IMR-90 (cell line): ENCODE measurements around the gene HCFC1R1. TPM values are rescaled to one million over a fixed set of nuclear protein-coding genes. Genes with fewer than 3 reads are reported as not detected.

Experiments used
- ATAC-seq: fragments of 200-7000 bp; cut with Tn5 transposase; 2 replicates; pipeline ENCODE4 v1.9.1; 2020; ENCODE audit warnings: low read depth, mild to moderate bottlenecking, moderate library complexity
- BruUV-seq: library from RNA; stranded (reverse); fragments of 400-500 nt; replicated peaks from 2 replicates; lab custom pipeline; 2021; lab: Mats Ljungman, UMichigan
- CTCF ChIA-PET: fragments of 300-600 bp; formaldehyde crosslinking; extraction: SDS; loops from one replicate; lab custom pipeline; 2021; ENCODE audit warnings: antibody characterized with exemption; lab: Yijun Ruan, JAX
- POLR2A ChIA-PET: fragments of 300-600 bp; sonication (Branson Sonifier 250); formaldehyde crosslinking; loops from one replicate; lab custom pipeline; 2022; ENCODE audit warnings: antibody characterized with exemption; ENCODE audit not compliant: unreplicated experiment; lab: Charles Lee
- DNase-seq: peaks from one replicate; pipeline ENCODE4 v3.0.0; 2013
- H2AFZ ChIP-seq: replicated peaks from 2 replicates; pipeline ENCODE3; 2013; ENCODE audit warnings: low read length, mild to moderate bottlenecking; ENCODE audit not compliant: poor library complexity
- H2AK5ac ChIP-seq: 2 replicates; pipeline ENCODE4 v1.6.1; 2013; ENCODE audit warnings: low read depth, low read length, inconsistent platforms
- H2AK9ac ChIP-seq: replicated peaks from 2 replicates; pipeline ENCODE3; 2013; ENCODE audit warnings: mild to moderate bottlenecking, low read depth, low read length, moderate library complexity; ENCODE audit not compliant: poor library complexity
- H2BK120ac ChIP-seq: 2 replicates; pipeline ENCODE4 v1.6.1; 2013; ENCODE audit warnings: low read depth, low read length, inconsistent platforms
- H2BK15ac ChIP-seq: 3 replicates; pipeline ENCODE4 v1.6.1; 2013; ENCODE audit warnings: low read depth, low read length, inconsistent platforms
- H2BK20ac ChIP-seq: 2 replicates; pipeline ENCODE4 v1.6.1; 2013; ENCODE audit warnings: low read depth, mild to moderate bottlenecking, inconsistent platforms, low read length, moderate library complexity
- H2BK5ac ChIP-seq: 2 replicates; pipeline ENCODE4 v1.6.1; 2013; ENCODE audit warnings: mild to moderate bottlenecking, low read depth, low read length, inconsistent platforms; ENCODE audit not compliant: poor library complexity, severe bottlenecking
- H3K14ac ChIP-seq: replicated peaks from 2 replicates; pipeline ENCODE4 v1.6.1; 2013; ENCODE audit warnings: low read depth, low read length, inconsistent platforms
- H3K18ac ChIP-seq: 2 replicates; pipeline ENCODE4 v1.6.1; 2013; ENCODE audit warnings: low read depth, low read length, control low read depth
- H3K23ac ChIP-seq: 2 replicates; pipeline ENCODE4 v1.6.1; 2013; ENCODE audit warnings: low read depth, low read length, inconsistent platforms
- H3K27ac ChIP-seq: 2 replicates; pipeline ENCODE4 v1.5.1; 2013; ENCODE audit warnings: mild to moderate bottlenecking, control low read depth, low read length; ENCODE audit not compliant: insufficient read depth
- H3K27me3 ChIP-seq: 2 replicates; pipeline ENCODE4 v1.6.1; 2013; ENCODE audit warnings: low read length; ENCODE audit not compliant: control insufficient read depth, insufficient read depth
- H3K36me3 ChIP-seq: 2 replicates; pipeline ENCODE4 v1.6.1; 2013; ENCODE audit warnings: low read length, mixed read lengths; ENCODE audit not compliant: control insufficient read depth, insufficient read depth
- H3K4ac ChIP-seq: 2 replicates; pipeline ENCODE4 v1.6.1; 2013; ENCODE audit warnings: low read depth, low read length, inconsistent platforms
- H3K4me1 ChIP-seq: 2 replicates; pipeline ENCODE4 v1.6.1; 2013; ENCODE audit warnings: low read length, mixed read lengths; ENCODE audit not compliant: control insufficient read depth, insufficient read depth
- H3K4me2 ChIP-seq: 2 replicates; pipeline ENCODE4 v1.6.1; 2013; ENCODE audit warnings: low read depth, mild to moderate bottlenecking, control low read depth, low read length, moderate library complexity
- H3K4me3 ChIP-seq: 2 replicates; pipeline ENCODE4 v1.5.1; 2013; ENCODE audit warnings: low read depth, mild to moderate bottlenecking, control low read depth, low read length, moderate library complexity; ENCODE audit not compliant: insufficient read depth
- H3K56ac ChIP-seq: 2 replicates; pipeline ENCODE4 v1.6.1; 2013; ENCODE audit warnings: low read length, inconsistent platforms; ENCODE audit not compliant: insufficient read depth; ENCODE audit errors: extremely low read depth
- H3K79me1 ChIP-seq, 2 experiments: 2 replicates each; pipeline ENCODE4 v1.6.1; 2013; ENCODE audit warnings: low read length in 2 of 2, inconsistent platforms in 1 of 2, low read depth in 1 of 2
- H3K9ac ChIP-seq: 2 replicates; pipeline ENCODE4 v1.6.1; 2013; ENCODE audit warnings: low read depth, low read length, control low read depth
- H3K9me1 ChIP-seq: 2 replicates; pipeline ENCODE4 v1.6.1; 2013; ENCODE audit warnings: low read length, inconsistent platforms; ENCODE audit not compliant: insufficient read depth
- H3K9me3 ChIP-seq: 2 replicates; pipeline ENCODE4 v1.6.1; 2013; ENCODE audit warnings: low read length; ENCODE audit not compliant: control insufficient read depth, insufficient read depth
- H4K20me1 ChIP-seq: 2 replicates; pipeline ENCODE4 v1.6.1; 2013; ENCODE audit warnings: low read length, inconsistent platforms; ENCODE audit not compliant: insufficient read depth
- H4K5ac ChIP-seq: 2 replicates; pipeline ENCODE4 v1.6.1; 2013; ENCODE audit warnings: mild to moderate bottlenecking, low read depth, low read length, control low read depth
- H4K8ac ChIP-seq, 2 experiments: 2 replicates each; pipeline ENCODE4 v1.6.1; 2013; ENCODE audit warnings: low read depth in 2 of 2, low read length in 2 of 2, control low read depth in 1 of 2, inconsistent platforms in 1 of 2
- H4K91ac ChIP-seq: 2 replicates; pipeline ENCODE4 v1.6.1; 2013; ENCODE audit warnings: low read depth, low read length, inconsistent platforms; ENCODE audit not compliant: insufficient read depth
- CEBPB ChIP-seq: IDR thresholded peaks from 2 replicates; pipeline ENCODE4 v1.6.1; 2012; ENCODE audit warnings: low read depth, low read length, improper control_type of control experiment
- CHD1 ChIP-seq: IDR thresholded peaks from 2 replicates; pipeline ENCODE4 v1.6.1; 2012; ENCODE audit warnings: low read depth, low read length, improper control_type of control experiment
- CTCF ChIP-seq: conservative IDR thresholded peaks from 2 replicates; pipeline ENCODE4 v1.5.1; 2012; ENCODE audit warnings: mild to moderate bottlenecking, low read depth, low read length, improper control_type of control experiment
- FOS ChIP-seq: fragments of 150-350 bp; IDR thresholded peaks from 2 replicates; pipeline ENCODE4 v1.6.1; 2016; ENCODE audit warnings: low read depth, low read length
- MAFK ChIP-seq: IDR thresholded peaks from 2 replicates; pipeline ENCODE4 v1.6.1; 2012; ENCODE audit warnings: low read depth, low read length, improper control_type of control experiment
- MAZ ChIP-seq: IDR thresholded peaks from 2 replicates; pipeline ENCODE4 v1.6.1; 2012; ENCODE audit warnings: low read depth, mild to moderate bottlenecking, low read length, improper control_type of control experiment, moderate library complexity, borderline replicate concordance
- MXI1 ChIP-seq: IDR thresholded peaks from 2 replicates; pipeline ENCODE4 v1.6.1; 2012; ENCODE audit warnings: low read depth, mild to moderate bottlenecking, low read length, moderate library complexity, borderline replicate concordance
- NFE2L2 ChIP-seq: fragments of 150-350 bp; IDR thresholded peaks from 2 replicates; pipeline ENCODE4 v1.6.1; 2016; ENCODE audit warnings: low read depth, mild to moderate bottlenecking, low read length
- POLR2A ChIP-seq: IDR thresholded peaks from 2 replicates; pipeline ENCODE4 v1.6.1; 2012; ENCODE audit warnings: mild to moderate bottlenecking, low read depth, low read length
- RAD21 ChIP-seq: IDR thresholded peaks from 2 replicates; pipeline ENCODE4 v1.6.1; 2012; ENCODE audit warnings: low read length, improper control_type of control experiment
- RCOR1 ChIP-seq: IDR thresholded peaks from 2 replicates; pipeline ENCODE4 v1.6.1; 2012; ENCODE audit warnings: mild to moderate bottlenecking, low read length, improper control_type of control experiment; ENCODE audit not compliant: insufficient replicate concordance
- RFX5 ChIP-seq: IDR thresholded peaks from 2 replicates; pipeline ENCODE4 v1.8.0; 2012; ENCODE audit warnings: low read depth, mild to moderate bottlenecking, low read length, moderate library complexity
- USF2 ChIP-seq: fragments of 150-350 bp; IDR thresholded peaks from 2 replicates; pipeline ENCODE4 v1.6.1; 2017; ENCODE audit warnings: mild to moderate bottlenecking, antibody characterized with exemption, low read length, low read depth
- WGBS, 2 experiments: methylation state at CpG; one replicate each; pipeline versions ENCODE4 v1.1.5 to v1.1.7; 2013; ENCODE audit warnings: missing lambda C conversion rate in 2 of 2; ENCODE audit not compliant: insufficient read length in 1 of 2; ENCODE audit errors: extremely low coverage in 2 of 2; 5-methylcytosine and 5-hydroxymethylcytosine counted together
- dilution Hi-C: fragments of 300-500 bp; cut with HindIII; formaldehyde crosslinking; loops from one replicate; pipeline ENCODE4 v1.14.3; 2018; ENCODE audit warnings: low sequenced_read_pairs; ENCODE audit not compliant: unreplicated experiment
- in situ Hi-C: fragments of 300-500 bp; cut with MboI; formaldehyde crosslinking; loops from 3 replicates; pipeline ENCODE4 v1.14.3; 2019; ENCODE audit warnings: low sequenced_read_pairs, inconsistent platforms, mixed read lengths
- intact Hi-C: fragments of 100-400 bp; cut with micrococcal nuclease; formaldehyde crosslinking; loops from 2 replicates; pipeline ENCODE4 v1.10.0; 2022
- polyA plus RNA-seq, 3 experiments: library from polyadenylated mRNA; depleted of rRNA; stranded (reverse); fragments of >200 nt; gene quantifications; 2 replicates each; pipeline ENCODE4 v1.2.3, GENCODE V29; 2012; ENCODE audit warnings: low replicate concordance in 1 of 3
- total RNA-seq: library from RNA; depleted of rRNA; stranded (reverse); fragments of >200 nt; gene quantifications from 2 replicates; pipeline ENCODE4 v1.2.3, GENCODE V29; 2012

Gene HCFC1R1
- total and polyA plus RNA-seq, 2 of the 4 experiments (the other 2 are of a cell fraction) = 7.2 to 57.9 TPM

GRCh38 chr16:3017344-3017743 lies 6.4 kb downstream of the HCFC1R1 start:
- Histone ChIP-seq H4K5ac (no peak overlapping the region), H3K27ac (no peak overlapping the region), H3K79me1 (peaks cover 0 to 11% of the 10 kb centered on the region in 2 experiments; a peak in 2 of 4 replicates), H3K4ac (no peak overlapping the region), H3K4me3 (no peak overlapping the region), H3K9me3 (no peaks in the 10 kb centered on the region), H2BK5ac (no peak overlapping the region), H3K36me3 (peaks cover 5% of the 10 kb centered on the region), H2BK120ac (no peak overlapping the region), H4K91ac (no peak overlapping the region), H3K23ac (no peak overlapping the region), H4K8ac (no peak overlapping the region), H3K56ac (no peak overlapping the region), H3K9ac (no peak overlapping the region), H4K20me1 (peaks cover 22% of the 10 kb centered on the region), H3K4me1 (peaks cover 3% of the 10 kb centered on the region; the same call in 1 of the 2 replicates), H3K27me3 (peaks cover 22% of the 10 kb centered on the region), H2AK5ac (no peak overlapping the region), H2BK20ac (no peak overlapping the region), H2AK9ac (peak overlapping the region; percentile 42), H3K9me1 (no peaks in the 10 kb centered on the region), H2BK15ac (no peak overlapping the region), H3K4me2 (no peak overlapping the region), H3K18ac (no peak overlapping the region), H3K14ac (no peak overlapping the region), H2AFZ (no peak overlapping the region)
- intact Hi-C loops = no loop called here
- no peak for TF ChIP-seq MAFK
- no peak for TF ChIP-seq MXI1
- no peak for TF ChIP-seq NFE2L2
- TF ChIP-seq CEBPB = no peak
- TF ChIP-seq RAD21 = no peak
- TF ChIP-seq CTCF = no peak
- no peak for TF ChIP-seq RCOR1
- TF ChIP-seq RFX5 = no peak
- no peak for TF ChIP-seq CHD1
- TF ChIP-seq MAZ = no peak
- TF ChIP-seq POLR2A = no peak
- TF ChIP-seq USF2 = no peak
- no peak for TF ChIP-seq FOS
- in situ Hi-C loops = no loop called here
- ChIA-PET CTCF (no interaction called here), POLR2A (no interaction called here)
- ATAC-seq (no peak), DNase-seq (no peak)
- WGBS, 2 experiments = 50% methylated on average over 5 of the region's 20 CpGs; no CpG with 5 or more reads in 1 of the 2 experiments
- dilution Hi-C loops = no loop called here
- BruUV-seq = no TSS peak
